Measurements from ENCODE around the gene ABHD12.
"Not testable (repeated sequence)": the region's sequence is repeated elsewhere in the genome, so short reads cannot be mapped to it uniquely, and the experiment has no call there.

The ABHD12 gene

DNA sequence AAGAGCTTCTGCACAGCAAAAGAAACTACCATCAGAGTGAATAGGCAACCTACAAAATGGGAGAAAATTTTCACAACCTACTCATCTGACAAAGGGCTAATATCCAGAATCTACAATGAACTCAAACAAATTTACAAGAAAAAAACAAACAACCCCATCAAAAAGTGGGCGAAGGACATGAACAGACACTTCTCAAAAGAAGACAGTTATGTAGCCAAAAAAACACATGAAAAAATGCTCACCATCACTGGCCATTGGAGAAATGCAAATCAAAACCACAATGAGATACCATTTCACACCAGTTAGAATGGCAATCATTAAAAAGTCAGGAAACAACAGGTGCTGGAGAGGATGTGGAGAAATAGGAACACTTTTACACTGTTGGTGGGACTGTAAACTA lies 55.7 kb downstream of the ABHD12 start:
- not testable (repeated sequence) for DNase-seq (ENCODE audit: low spot score); H3K79me1 ChIP-seq (ENCODE audit: low read depth, low read length); H3K14ac ChIP-seq (ENCODE audit: low read length); H4K91ac ChIP-seq (ENCODE audit: low read depth, low read length, poor library complexity); H2BK15ac ChIP-seq (ENCODE audit: low read length); H3K18ac ChIP-seq (ENCODE audit: low read length); H3K9me3 ChIP-seq (replicated peaks in 1 of 2; ENCODE audit: control insufficient read depth in 2 of 2, insufficient read depth in 1 of 2, low read depth in 1 of 2, low read length in 2 of 2); H3K4ac ChIP-seq (ENCODE audit: low read length); H3K23ac ChIP-seq (ENCODE audit: low read depth, low read length, poor library complexity); H2BK12ac ChIP-seq (ENCODE audit: low read length); H2AFZ ChIP-seq (ENCODE audit: low read length); H3K27ac ChIP-seq (replicated peaks; ENCODE audit: low read length); H4K8ac ChIP-seq (ENCODE audit: low read depth, low read length); H3K9ac ChIP-seq (ENCODE audit: low read depth, low read length, poor library complexity); H2BK5ac ChIP-seq (ENCODE audit: low read length); H3K27me3 ChIP-seq (ENCODE audit: control insufficient read depth in 3 of 3, insufficient read depth in 3 of 3, low read depth in 1 of 3, low read length in 3 of 3); H3K4me2 ChIP-seq (ENCODE audit: insufficient read depth, low read length, poor library complexity, severe bottlenecking); H2BK120ac ChIP-seq (ENCODE audit: low read depth, low read length); H3K4me1 ChIP-seq (ENCODE audit: control insufficient read depth in 2 of 2, insufficient read depth in 1 of 2, low read depth in 1 of 2, low read length in 2 of 2); H2AK5ac ChIP-seq (ENCODE audit: low read depth, low read length); H3K4me3 ChIP-seq (ENCODE audit: low read length in 2 of 2)
- H3K36me3 ChIP-seq (replicated peaks in 1 of 2; ENCODE audit: control insufficient read depth in 2 of 2, insufficient read depth in 2 of 2, low read length in 2 of 2), result peaks cover 2 to 17% of the 10 kb centered on the region in 2 donors
- WGBS, 2 donors (ENCODE audit: extremely low coverage in 2 of 2, insufficient read length in 2 of 2, insufficient replicate concordance in 1 of 2), result no CpG with 5 or more reads among the region's 1 CpG

GRCh38 chr20:25328954-25329498 lies 61.6 kb downstream of the ABHD12 start:
- DNase-seq (ENCODE audit: low spot score), result no peak
- H4K91ac ChIP-seq (ENCODE audit: low read depth, low read length, poor library complexity), result no peak overlapping the region
- peaks cover 2 to 7% of the 10 kb centered on the region in 2 donors for H3K36me3 ChIP-seq (replicated peaks in 1 of 2; ENCODE audit: control insufficient read depth in 2 of 2, insufficient read depth in 2 of 2, low read length in 2 of 2)
- no peak overlapping the region for H2AFZ ChIP-seq (ENCODE audit: low read length)
- no peak overlapping the region for H2AK5ac ChIP-seq (ENCODE audit: low read depth, low read length)
- WGBS, 2 donors (ENCODE audit: extremely low coverage in 2 of 2, insufficient read length in 2 of 2, insufficient replicate concordance in 1 of 2), result no CpG with 5 or more reads among the region's 12 CpGs
- H3K9ac ChIP-seq (ENCODE audit: low read depth, low read length, poor library complexity), result no peak overlapping the region
- no peaks in the 10 kb centered on the region for H3K27me3 ChIP-seq (ENCODE audit: control insufficient read depth in 3 of 3, insufficient read depth in 3 of 3, low read depth in 1 of 3, low read length in 3 of 3)
- peak overlapping the region; percentile 39 for H3K23ac ChIP-seq (ENCODE audit: low read depth, low read length, poor library complexity)
- no peak overlapping the region for H2BK5ac ChIP-seq (ENCODE audit: low read length)
- no peak overlapping the region for H3K4me2 ChIP-seq (ENCODE audit: insufficient read depth, low read length, poor library complexity, severe bottlenecking)
- H3K9me3 ChIP-seq (replicated peaks in 1 of 2; ENCODE audit: control insufficient read depth in 2 of 2, insufficient read depth in 1 of 2, low read depth in 1 of 2, low read length in 2 of 2), result peaks cover 2 to 12% of the 10 kb centered on the region in 2 donors
- no peak overlapping the region for H2BK120ac ChIP-seq (ENCODE audit: low read depth, low read length)
- H3K18ac ChIP-seq (ENCODE audit: low read length), result peak overlapping the region; percentile 35
- H4K8ac ChIP-seq (ENCODE audit: low read depth, low read length), result no peak overlapping the region
- H2BK12ac ChIP-seq (ENCODE audit: low read length), result no peak overlapping the region
- peak overlapping the region; percentile 47 for H3K14ac ChIP-seq (ENCODE audit: low read length)
- H2BK15ac ChIP-seq (ENCODE audit: low read length), result no peak overlapping the region
- peaks cover 8% of the 10 kb centered on the region for H3K79me1 ChIP-seq (ENCODE audit: low read depth, low read length)
- no peak overlapping the region for H3K4ac ChIP-seq (ENCODE audit: low read length)
- no peaks in the 10 kb centered on the region for H3K4me1 ChIP-seq (ENCODE audit: control insufficient read depth in 2 of 2, insufficient read depth in 1 of 2, low read depth in 1 of 2, low read length in 2 of 2)
- H3K4me3 ChIP-seq (ENCODE audit: low read length in 2 of 2), result no peak overlapping the region
- H3K27ac ChIP-seq (replicated peaks; ENCODE audit: low read length), result no peak overlapping the region

DNA sequence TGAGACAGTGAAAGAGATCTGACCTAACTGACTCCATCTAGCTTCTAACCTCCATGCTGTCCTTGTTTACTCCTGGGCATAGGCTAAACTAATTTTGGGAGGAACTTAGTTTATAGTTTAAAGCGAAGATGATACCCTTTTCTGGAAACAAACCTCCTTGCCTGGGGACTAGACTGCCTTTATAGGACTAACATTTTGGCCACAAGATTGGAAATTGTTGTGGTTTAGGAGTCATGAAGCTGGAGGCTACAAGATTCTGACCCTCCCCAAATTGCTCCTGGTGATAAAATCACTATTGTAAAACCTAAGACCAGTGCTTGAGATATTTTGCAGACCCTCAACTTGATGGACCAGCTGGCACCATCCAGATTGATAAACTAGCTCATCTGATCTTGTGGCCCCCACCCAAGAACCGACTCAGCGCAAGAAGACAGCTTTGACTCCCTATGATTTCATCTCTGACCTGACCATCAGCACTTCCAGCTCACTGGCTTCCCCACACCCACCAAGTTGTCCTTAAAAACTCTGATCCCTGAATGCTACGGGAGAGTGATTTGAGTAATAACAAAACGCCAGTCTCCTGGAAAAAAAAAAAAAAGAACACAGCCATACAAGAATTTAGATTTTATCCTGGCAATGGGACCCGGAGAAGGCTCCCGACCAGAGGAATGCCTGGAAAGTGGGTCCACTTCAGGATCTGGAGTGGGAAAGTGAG lies 63.0 kb downstream of the ABHD12 start:
- no peak for DNase-seq (ENCODE audit: low spot score)
- H2BK12ac ChIP-seq (ENCODE audit: low read length), result no peak overlapping the region
- no peak overlapping the region for H3K4me2 ChIP-seq (ENCODE audit: insufficient read depth, low read length, poor library complexity, severe bottlenecking)
- no peak overlapping the region for H2AK5ac ChIP-seq (ENCODE audit: low read depth, low read length)
- H3K14ac ChIP-seq (ENCODE audit: low read length), result no peak overlapping the region
- WGBS, 2 donors (ENCODE audit: extremely low coverage in 2 of 2, insufficient read length in 2 of 2, insufficient replicate concordance in 1 of 2), result no CpG with 5 or more reads among the region's 7 CpGs
- H3K4me1 ChIP-seq (ENCODE audit: control insufficient read depth in 2 of 2, insufficient read depth in 1 of 2, low read depth in 1 of 2, low read length in 2 of 2), result no peaks in the 10 kb centered on the region
- no peak overlapping the region for H3K4ac ChIP-seq (ENCODE audit: low read length)
- no peak overlapping the region for H3K4me3 ChIP-seq (ENCODE audit: low read length in 2 of 2)
- peaks cover 10% of the 10 kb centered on the region for H3K79me1 ChIP-seq (ENCODE audit: low read depth, low read length)
- H3K27ac ChIP-seq (replicated peaks; ENCODE audit: low read length), result no peak overlapping the region
- no peak overlapping the region for H3K23ac ChIP-seq (ENCODE audit: low read depth, low read length, poor library complexity)
- H3K9me3 ChIP-seq (replicated peaks in 1 of 2; ENCODE audit: control insufficient read depth in 2 of 2, insufficient read depth in 1 of 2, low read depth in 1 of 2, low read length in 2 of 2), result peaks cover 2 to 12% of the 10 kb centered on the region in 2 donors
- H4K8ac ChIP-seq (ENCODE audit: low read depth, low read length), result no peak overlapping the region
- no peak overlapping the region for H2AFZ ChIP-seq (ENCODE audit: low read length)
- no peak overlapping the region for H2BK15ac ChIP-seq (ENCODE audit: low read length)
- no peak overlapping the region for H2BK5ac ChIP-seq (ENCODE audit: low read length)
- peaks cover 4 to 16% of the 10 kb centered on the region in 2 donors for H3K36me3 ChIP-seq (replicated peaks in 1 of 2; ENCODE audit: control insufficient read depth in 2 of 2, insufficient read depth in 2 of 2, low read length in 2 of 2)
- H3K9ac ChIP-seq (ENCODE audit: low read depth, low read length, poor library complexity), result no peak overlapping the region
- H3K27me3 ChIP-seq (ENCODE audit: control insufficient read depth in 3 of 3, insufficient read depth in 3 of 3, low read depth in 1 of 3, low read length in 3 of 3), result peaks cover 0 to 2% (median 0%) of the 10 kb centered on the region in 3 experiments
- H4K91ac ChIP-seq (ENCODE audit: low read depth, low read length, poor library complexity), result no peak overlapping the region
- no peak overlapping the region for H3K18ac ChIP-seq (ENCODE audit: low read length)
- no peak overlapping the region for H2BK120ac ChIP-seq (ENCODE audit: low read depth, low read length)

- Histone ChIP-seq H3K27ac (replicated peaks; ENCODE audit: low read length) (no peak overlapping the region), H3K18ac (ENCODE audit: low read length) (no peak overlapping the region), H2BK5ac (ENCODE audit: low read length) (no peak overlapping the region), H3K4me3 (ENCODE audit: low read length in 2 of 2) (no peak overlapping the region), H2AFZ (ENCODE audit: low read length) (no peak overlapping the region), H2BK120ac (ENCODE audit: low read depth, low read length) (no peak overlapping the region), H3K9ac (ENCODE audit: low read depth, low read length, poor library complexity) (no peak overlapping the region), H3K79me1 (ENCODE audit: low read depth, low read length) (peaks cover 10% of the 10 kb centered on the region), H4K8ac (ENCODE audit: low read depth, low read length) (no peak overlapping the region), H3K23ac (ENCODE audit: low read depth, low read length, poor library complexity) (no peak overlapping the region), H3K27me3 (ENCODE audit: control insufficient read depth in 3 of 3, insufficient read depth in 3 of 3, low read depth in 1 of 3, low read length in 3 of 3) (peaks cover 0 to 2% (median 0%) of the 10 kb centered on the region in 3 experiments), H2BK12ac (ENCODE audit: low read length) (no peak overlapping the region), H2BK15ac (ENCODE audit: low read length) (no peak overlapping the region), H2AK5ac (ENCODE audit: low read depth, low read length) (no peak overlapping the region), H3K4me2 (ENCODE audit: insufficient read depth, low read length, poor library complexity, severe bottlenecking) (no peak overlapping the region), H3K9me3 (replicated peaks in 1 of 2; ENCODE audit: control insufficient read depth in 2 of 2, insufficient read depth in 1 of 2, low read depth in 1 of 2, low read length in 2 of 2) (peaks cover 2 to 12% of the 10 kb centered on the region in 2 donors), H4K91ac (ENCODE audit: low read depth, low read length, poor library complexity) (no peak overlapping the region), H3K4ac (ENCODE audit: low read length) (no peak overlapping the region), H3K14ac (ENCODE audit: low read length) (no peak overlapping the region), H3K4me1 (ENCODE audit: control insufficient read depth in 2 of 2, insufficient read depth in 1 of 2, low read depth in 1 of 2, low read length in 2 of 2) (no peaks in the 10 kb centered on the region), H3K36me3 (replicated peaks in 1 of 2; ENCODE audit: control insufficient read depth in 2 of 2, insufficient read depth in 2 of 2, low read length in 2 of 2) (peaks cover 10 to 27% of the 10 kb centered on the region in 2 donors)
- no CpG with 5 or more reads among the region's 2 CpGs for WGBS, 2 donors (ENCODE audit: extremely low coverage in 2 of 2, insufficient read length in 2 of 2, insufficient replicate concordance in 1 of 2)
- no peak for DNase-seq (ENCODE audit: low spot score)
Measured at GRCh38 chr20:25325997-25326396, 64.6 kb downstream of the ABHD12 start.
